HFF-Myc (cell line): ENCODE measurements around the gene BANK1.

Experiments used
- DNase-seq: peaks from one replicate; pipeline ENCODE4 v3.0.0-alpha.2; 2011; ENCODE audit warnings: low read depth; ENCODE audit errors: extremely low read depth
- H3K4me3 ChIP-seq: replicated peaks from 2 replicates; pipeline ENCODE4 v1.5.1; 2011; ENCODE audit warnings: low read depth, mild to moderate bottlenecking, control low read depth, low read length
- CTCF ChIP-seq: IDR thresholded peaks from 2 replicates; pipeline ENCODE4 v1.5.1; 2012; ENCODE audit warnings: mild to moderate bottlenecking, low read depth, low read length, control low read depth; ENCODE audit errors: missing control alignments

BANK1 gene

GRCh38 chr4:102103368-102103767, 312.8 kb downstream of the BANK1 start:
- no peak overlapping the region for H3K4me3 ChIP-seq
- TF ChIP-seq CTCF, result no peak
- no peak for DNase-seq

GRCh38 chr4:102104278-102104677, 313.7 kb downstream of the BANK1 start:
- DNase-seq, result no peak
- TF ChIP-seq CTCF, result no peak
- H3K4me3 ChIP-seq, result no peak overlapping the region

GRCh38 chr4:102105983-102106382, 315.5 kb downstream of the BANK1 start:
- TF ChIP-seq CTCF, result no peak
- DNase-seq, result no peak
- H3K4me3 ChIP-seq, result no peak overlapping the region

- H3K4me3 ChIP-seq, result no peak overlapping the region
- DNase-seq, result no peak
- TF ChIP-seq CTCF, result no peak
These were observed 323.6 kb downstream of the BANK1 start for GRCh38 chr4:102114118-102114630.

GRCh38 chr4:102116121-102116520, 325.6 kb downstream of the BANK1 start:
- TF ChIP-seq CTCF, result no peak
- no peak for DNase-seq
- no peak overlapping the region for H3K4me3 ChIP-seq

- no peak for DNase-seq
- no peak overlapping the region for H3K4me3 ChIP-seq
- no peak for TF ChIP-seq CTCF
These were observed 330.3 kb downstream of the BANK1 start for GRCh38 chr4:102120846-102121245.
